Liver (tissue), 3 donors: ENCODE data around the gene E2F2.

Experiments
- EGR1 ChIP-seq, 2 donors: IDR thresholded peaks; 2 replicates each; pipeline ENCODE4 v1.6.1; 2016 to 2018; ENCODE audit warnings: antibody characterized with exemption in 2 of 2, low read depth in 2 of 2
- HNF4G ChIP-seq: IDR thresholded peaks from 2 replicates; pipeline ENCODE4 v1.6.1; 2016; ENCODE audit warnings: antibody characterized with exemption
- RAD21 ChIP-seq, 2 donors: IDR thresholded peaks; 2 replicates each; pipeline ENCODE4 v1.6.1; 2016; ENCODE audit warnings: antibody characterized with exemption in 2 of 2, mild to moderate bottlenecking in 2 of 2
- RXRA ChIP-seq, 2 donors: IDR thresholded peaks; 2 replicates each; pipeline ENCODE4 v1.6.1; 2017 to 2018; ENCODE audit warnings: antibody characterized with exemption in 2 of 2, mild to moderate bottlenecking in 1 of 2
- SP1 ChIP-seq: IDR thresholded peaks from 2 replicates; pipeline ENCODE4 v1.6.1; 2018; ENCODE audit warnings: antibody characterized with exemption, mild to moderate bottlenecking
- TF ChIP-seq, protein P1 (sequence below): fragments of 150-350 bp; IDR thresholded peaks from 2 replicates; pipeline ENCODE4 v1.5.1; 2017; ENCODE audit warnings: improper control_type of control experiment, low read depth, low read length; ENCODE audit not compliant: missing input control
- TF ChIP-seq, protein P2 (sequence below): IDR thresholded peaks from 2 replicates; pipeline ENCODE4 v1.6.1; 2016; ENCODE audit warnings: antibody characterized with exemption
- TF ChIP-seq, protein P3 (sequence below): IDR thresholded peaks from 2 replicates; pipeline ENCODE4 v1.6.1; 2016; ENCODE audit warnings: antibody characterized with exemption, mild to moderate bottlenecking
- TF ChIP-seq, protein P4 (sequence below): IDR thresholded peaks from 2 replicates; pipeline ENCODE4 v1.6.1; 2016; ENCODE audit warnings: antibody characterized with exemption
- donor health status: healthy.
- donor health status: healthy.

- TF ChIP-seq, protein P1, sequence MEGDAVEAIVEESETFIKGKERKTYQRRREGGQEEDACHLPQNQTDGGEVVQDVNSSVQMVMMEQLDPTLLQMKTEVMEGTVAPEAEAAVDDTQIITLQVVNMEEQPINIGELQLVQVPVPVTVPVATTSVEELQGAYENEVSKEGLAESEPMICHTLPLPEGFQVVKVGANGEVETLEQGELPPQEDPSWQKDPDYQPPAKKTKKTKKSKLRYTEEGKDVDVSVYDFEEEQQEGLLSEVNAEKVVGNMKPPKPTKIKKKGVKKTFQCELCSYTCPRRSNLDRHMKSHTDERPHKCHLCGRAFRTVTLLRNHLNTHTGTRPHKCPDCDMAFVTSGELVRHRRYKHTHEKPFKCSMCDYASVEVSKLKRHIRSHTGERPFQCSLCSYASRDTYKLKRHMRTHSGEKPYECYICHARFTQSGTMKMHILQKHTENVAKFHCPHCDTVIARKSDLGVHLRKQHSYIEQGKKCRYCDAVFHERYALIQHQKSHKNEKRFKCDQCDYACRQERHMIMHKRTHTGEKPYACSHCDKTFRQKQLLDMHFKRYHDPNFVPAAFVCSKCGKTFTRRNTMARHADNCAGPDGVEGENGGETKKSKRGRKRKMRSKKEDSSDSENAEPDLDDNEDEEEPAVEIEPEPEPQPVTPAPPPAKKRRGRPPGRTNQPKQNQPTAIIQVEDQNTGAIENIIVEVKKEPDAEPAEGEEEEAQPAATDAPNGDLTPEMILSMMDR: no peak
- TF ChIP-seq RAD21 (IDR thresholded peaks at IDR 0.05) (no peak), RXRA (IDR thresholded peaks at IDR 0.05) (no peak), EGR1 (IDR thresholded peaks at IDR 0.05; ENCODE audit: low read depth in 2 of 2) (no peak), SP1 (no peak), HNF4G (no peak)
- TF ChIP-seq, protein P2, sequence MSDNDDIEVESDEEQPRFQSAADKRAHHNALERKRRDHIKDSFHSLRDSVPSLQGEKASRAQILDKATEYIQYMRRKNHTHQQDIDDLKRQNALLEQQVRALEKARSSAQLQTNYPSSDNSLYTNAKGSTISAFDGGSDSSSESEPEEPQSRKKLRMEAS: no peak
- TF ChIP-seq, protein P3, sequence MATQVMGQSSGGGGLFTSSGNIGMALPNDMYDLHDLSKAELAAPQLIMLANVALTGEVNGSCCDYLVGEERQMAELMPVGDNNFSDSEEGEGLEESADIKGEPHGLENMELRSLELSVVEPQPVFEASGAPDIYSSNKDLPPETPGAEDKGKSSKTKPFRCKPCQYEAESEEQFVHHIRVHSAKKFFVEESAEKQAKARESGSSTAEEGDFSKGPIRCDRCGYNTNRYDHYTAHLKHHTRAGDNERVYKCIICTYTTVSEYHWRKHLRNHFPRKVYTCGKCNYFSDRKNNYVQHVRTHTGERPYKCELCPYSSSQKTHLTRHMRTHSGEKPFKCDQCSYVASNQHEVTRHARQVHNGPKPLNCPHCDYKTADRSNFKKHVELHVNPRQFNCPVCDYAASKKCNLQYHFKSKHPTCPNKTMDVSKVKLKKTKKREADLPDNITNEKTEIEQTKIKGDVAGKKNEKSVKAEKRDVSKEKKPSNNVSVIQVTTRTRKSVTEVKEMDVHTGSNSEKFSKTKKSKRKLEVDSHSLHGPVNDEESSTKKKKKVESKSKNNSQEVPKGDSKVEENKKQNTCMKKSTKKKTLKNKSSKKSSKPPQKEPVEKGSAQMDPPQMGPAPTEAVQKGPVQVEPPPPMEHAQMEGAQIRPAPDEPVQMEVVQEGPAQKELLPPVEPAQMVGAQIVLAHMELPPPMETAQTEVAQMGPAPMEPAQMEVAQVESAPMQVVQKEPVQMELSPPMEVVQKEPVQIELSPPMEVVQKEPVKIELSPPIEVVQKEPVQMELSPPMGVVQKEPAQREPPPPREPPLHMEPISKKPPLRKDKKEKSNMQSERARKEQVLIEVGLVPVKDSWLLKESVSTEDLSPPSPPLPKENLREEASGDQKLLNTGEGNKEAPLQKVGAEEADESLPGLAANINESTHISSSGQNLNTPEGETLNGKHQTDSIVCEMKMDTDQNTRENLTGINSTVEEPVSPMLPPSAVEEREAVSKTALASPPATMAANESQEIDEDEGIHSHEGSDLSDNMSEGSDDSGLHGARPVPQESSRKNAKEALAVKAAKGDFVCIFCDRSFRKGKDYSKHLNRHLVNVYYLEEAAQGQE: no peak
- TF ChIP-seq, protein P4, sequence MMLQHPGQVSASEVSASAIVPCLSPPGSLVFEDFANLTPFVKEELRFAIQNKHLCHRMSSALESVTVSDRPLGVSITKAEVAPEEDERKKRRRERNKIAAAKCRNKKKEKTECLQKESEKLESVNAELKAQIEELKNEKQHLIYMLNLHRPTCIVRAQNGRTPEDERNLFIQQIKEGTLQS: no peak
These were observed 36.6 kb upstream of the E2F2 start for GRCh38 chr1:23567629-23567995.
